ENCODE data around the gene ARRDC2. TPM values are rescaled to one million over a fixed set of nuclear protein-coding genes. Genes with fewer than 3 reads are reported as not detected.
"Not testable (repeated sequence)": the region's sequence is repeated elsewhere in the genome, so short reads cannot be mapped to it uniquely, and the experiment has no call there.

ARRDC2 gene
- total RNA-seq, 1 experiment from 2014 or later: 40.5 TPM

DNA sequence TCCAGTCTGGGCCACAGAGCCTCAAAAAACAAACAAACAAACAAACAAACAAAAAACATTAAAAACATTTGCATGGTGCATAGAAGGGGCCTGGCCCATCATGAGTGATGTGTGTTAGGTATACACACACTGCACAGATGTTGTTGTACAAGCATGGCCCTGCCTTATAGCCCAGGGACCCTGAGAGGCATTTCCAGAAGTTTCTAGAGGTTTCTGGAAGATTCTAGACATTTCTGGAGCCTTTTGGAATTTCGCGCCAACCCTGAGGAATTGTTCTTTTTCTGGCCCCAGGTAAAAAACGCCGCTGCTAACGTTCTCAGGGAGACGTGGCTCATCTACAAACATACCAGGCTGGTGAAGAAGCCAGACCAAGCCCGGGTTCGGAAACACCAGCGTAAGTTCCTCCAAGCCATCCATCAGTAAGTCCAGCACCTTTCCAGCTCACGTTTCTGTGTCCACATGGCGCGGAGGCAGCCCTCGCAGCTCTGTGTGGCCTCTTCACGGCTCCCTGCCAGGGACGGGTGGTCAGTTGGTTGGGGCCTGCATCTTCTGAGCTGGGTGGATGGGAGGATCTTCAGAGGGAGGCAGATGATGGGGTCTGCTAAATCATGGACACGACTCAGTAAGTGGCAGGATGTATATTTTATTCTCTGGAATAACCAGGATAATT, 18.4 kb upstream of the ARRDC2 start:
- no peak for DNase-seq (ENCODE audit: low spot score)

DNA sequence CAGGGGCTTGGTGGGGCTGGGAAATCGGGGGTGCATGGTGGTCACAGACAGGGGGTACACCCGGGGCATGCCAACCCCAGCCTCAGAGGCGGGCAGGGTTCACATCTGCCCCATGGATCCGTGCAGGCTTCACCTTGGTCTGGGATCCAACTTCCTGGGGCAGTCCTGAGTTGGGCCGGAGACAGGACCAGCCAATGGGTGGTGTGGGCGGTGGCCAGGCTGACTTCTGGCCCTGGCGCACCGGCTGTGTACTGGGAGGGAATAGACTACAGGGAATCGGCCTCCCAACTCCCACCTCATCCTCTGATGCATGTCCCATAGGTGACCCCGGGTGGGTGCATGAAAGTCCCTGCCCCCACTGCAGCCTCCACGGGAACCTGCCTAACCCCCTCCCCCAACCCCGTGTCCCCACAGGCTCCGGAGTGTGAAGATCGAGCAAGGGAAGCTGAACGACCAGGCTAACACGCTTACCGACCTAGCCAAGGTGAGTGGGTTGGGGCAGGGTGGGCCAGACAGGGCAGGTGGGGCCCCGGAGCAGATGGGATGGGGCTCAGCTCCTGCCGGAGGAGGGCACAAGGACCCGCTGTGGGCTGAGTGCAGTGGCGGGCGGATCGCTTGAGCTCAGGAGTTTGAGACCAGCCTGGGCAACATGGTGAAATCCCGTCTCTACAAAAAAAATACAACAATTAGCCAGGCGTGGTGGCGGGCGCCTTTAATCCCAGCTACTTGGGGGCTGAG, 14.7 kb upstream of the ARRDC2 start:
- DNase-seq (ENCODE audit: low spot score): no peak

DNA sequence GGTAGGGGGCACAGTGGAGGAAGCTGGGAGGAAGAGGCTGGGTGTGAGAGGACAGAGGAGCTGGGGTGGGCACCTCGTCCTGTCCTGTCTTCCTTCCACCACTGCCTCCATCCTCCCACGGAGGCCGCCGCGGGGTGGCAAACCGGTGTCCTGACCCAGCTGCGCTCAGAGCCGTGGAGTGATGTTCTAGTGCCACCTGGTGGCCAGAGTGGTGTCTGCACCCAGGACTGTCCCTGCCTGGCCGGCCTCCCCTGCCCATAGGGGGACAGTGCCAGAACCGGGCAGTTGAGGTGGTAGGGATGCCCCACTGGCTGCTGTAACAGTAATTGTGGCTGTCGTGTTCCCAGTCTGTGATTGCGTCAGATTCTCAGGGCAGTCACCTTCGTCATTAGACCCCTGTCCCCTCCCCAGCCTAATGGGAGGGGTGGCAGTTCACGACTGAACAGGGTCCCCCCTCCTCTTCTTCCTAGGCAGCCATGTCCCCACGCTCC, 11.1 kb upstream of the ARRDC2 start:
- peak; percentile 80 for DNase-seq (ENCODE audit: low spot score)

DNA sequence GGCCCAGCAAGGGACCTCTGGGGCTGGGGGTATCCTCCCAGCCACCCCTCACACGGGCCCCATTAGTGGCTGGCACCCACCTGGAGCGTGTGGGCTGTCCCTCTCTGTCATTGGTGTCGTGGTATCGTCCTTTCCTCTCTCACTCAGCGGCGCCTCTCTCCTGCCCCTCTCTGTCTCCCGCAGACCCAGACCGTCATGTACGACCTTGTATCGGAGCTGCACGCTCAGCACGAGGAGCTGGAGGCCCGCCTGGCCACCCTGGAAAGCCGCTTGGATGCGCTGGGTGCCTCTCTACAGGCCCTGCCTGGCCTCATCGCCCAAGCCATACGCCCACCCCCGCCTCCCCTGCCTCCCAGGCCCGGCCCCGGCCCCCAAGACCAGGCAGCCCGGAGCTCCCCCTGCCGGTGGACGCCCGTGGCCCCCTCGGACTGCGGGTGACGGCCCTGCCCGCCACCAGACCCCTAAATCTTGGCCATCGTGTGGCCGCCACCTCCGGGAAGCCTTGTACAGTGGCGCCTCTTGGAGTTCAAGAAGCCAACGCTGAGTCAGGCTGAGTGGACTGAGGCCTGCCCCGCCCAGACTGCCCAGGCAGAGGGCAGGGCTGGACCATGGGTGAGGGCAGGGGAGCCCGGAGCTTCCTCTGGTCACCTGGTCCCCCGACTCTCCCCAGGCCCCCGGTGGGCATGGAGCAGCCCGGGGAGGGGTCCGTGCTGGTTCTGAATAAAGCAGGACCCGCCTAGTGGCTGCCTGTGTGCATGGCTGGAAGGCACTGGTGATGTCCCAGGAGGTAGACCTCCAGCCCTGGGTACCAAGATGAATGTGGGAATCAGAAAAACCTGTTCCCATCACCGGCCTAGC, 9.8 kb upstream of the ARRDC2 start:
- DNase-seq (ENCODE audit: low spot score): peak; percentile 34

DNA sequence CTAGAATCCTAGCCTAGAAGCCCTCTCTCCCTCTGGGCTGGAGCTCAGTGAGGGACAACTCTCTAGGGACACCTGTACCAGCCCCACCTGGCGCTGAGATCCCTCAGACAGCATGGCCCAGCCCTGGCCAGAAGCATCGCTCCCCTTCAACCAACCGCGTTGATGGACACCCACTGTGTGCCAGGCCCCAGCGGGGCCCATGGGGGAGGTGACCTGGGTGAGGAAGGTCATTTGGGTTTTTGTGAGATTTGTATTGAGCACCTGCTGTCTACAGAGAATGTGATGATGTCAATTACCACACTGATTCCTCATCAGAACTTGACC, 9.2 kb upstream of the ARRDC2 start:
- no peak for DNase-seq (ENCODE audit: low spot score)

DNA sequence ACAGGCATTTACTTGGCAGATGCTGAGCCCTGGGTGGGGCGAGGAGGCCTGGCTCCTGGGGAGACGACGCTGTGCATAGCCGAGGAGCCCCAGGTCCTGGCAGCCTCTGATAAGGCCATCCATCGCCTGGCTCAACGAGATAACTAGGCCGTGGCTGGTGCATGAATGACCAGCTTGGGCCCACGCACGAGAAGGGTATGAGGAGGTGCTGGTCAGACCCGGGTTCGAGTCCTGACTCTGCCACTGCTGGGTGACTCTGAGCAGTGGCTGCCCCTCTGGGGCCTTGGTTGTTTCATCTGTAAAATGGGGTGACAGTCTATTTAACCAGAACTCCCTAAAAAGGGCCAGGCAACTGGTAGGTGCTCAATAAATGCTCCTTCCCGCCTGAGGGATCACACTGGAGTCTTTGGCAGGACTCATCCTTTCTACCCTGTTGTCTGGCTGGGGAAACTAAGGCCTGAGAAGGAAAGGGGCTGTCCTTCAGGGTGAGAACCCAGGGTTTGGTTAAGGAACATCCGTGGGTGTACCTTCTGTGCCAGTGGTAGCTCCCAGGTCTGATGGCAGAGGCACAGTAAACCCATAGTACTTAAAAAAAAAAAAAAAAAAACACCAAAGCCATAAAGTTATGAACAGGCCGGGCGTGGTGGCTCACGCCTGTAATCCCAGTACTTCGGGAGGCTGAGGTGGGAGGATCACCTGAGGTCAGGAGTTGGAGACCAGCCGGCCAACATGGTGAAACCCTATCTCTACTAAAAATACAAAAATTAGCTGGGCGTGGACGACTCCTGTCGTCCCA, 8.1 kb upstream of the ARRDC2 start:
- no peak for DNase-seq (ENCODE audit: low spot score)

DNA sequence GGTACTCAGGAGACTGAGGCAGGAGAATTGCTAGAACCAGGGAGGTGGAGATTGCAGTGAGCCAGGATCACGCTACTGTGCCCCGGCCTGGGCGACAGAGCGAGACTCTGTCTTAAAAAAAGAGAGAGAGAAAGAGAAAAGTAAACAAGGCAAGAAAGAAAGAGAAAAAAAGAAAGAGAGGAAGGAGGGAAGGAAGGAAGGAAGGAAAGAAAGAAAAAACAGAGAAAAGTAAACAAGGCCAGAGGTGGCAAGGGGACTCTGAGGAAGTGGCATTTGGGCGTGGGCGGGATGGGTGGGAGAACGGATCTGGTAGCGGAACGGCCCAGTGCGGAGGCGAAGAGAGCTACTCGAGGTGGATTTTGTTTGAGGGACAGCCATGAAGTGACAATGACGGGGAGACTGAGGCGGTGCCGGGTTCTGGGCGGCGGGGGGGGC, 7.5 kb upstream of the ARRDC2 start:
- DNase-seq (ENCODE audit: low spot score): no peak

DNA sequence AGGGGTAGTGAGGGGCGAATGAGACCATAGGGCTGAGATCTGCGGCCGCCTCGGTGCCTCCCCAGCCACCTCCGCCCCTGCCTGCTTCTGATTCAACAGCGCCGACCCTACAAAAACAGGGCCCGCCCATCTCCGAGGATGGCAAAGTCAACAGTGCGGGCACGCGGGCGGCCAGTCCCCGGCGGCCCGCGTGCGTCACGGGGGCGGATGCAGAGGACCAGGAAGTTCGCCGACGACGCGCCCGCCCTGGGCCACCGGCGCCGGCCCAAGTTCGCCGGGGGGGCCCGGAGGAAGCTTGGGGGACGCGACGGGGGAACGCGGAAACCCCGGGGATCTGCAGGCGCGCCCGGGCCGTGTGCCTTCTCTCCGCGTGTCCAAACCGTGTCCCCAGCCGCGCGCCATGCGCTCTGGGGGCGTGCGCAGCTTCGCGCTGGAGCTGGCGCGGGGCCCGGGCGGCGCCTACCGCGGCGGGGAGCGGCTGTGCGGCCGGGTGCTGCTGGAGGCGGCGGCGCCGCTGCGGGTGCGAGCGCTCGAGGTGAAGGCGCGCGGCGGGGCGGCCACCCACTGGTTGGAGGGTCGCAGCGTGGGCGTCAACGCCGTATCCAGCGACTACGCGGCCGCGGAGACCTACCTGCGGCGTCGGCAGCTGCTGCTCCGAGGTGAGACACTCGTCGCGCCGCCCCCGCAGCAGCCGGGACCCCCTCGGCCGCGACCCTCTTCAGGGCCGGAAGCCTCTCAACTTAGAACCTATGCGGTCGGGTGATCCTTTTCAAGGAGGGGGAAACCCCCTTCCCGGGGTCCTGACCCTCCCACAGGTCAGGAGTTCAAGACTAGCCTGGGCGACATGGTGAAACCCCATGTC, 6.8 kb upstream of the ARRDC2 start:
- peak; percentile 84 for DNase-seq (ENCODE audit: low spot score)

DNA sequence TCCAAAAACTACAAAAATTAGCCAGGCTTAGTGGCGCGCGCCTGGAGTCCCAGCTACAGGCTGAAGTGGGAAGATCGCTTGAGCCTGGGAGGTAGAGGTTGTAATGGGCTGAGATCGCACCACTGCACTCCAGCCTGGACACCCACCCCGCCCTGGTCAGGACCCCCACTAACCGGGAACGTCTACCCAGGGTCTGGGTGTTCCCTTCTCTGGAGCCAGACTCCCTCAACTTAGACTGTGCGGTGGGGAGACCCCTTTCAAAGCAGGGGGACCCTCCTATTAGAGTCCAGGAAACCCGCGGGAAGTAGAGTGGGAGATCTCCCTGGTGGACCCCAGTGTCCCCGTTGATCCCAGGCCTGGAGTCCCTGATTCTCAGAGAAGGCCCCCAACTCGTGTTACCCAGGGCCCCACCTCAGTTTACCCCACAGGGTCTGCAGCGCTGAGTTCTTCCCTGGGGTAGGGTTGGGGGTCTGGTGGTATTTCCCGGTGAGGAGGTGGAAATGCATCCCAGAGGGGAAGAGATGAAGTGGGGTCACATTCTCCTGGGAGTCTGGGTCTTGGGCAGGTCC, 6.1 kb upstream of the ARRDC2 start:
- peak; percentile 30 for DNase-seq (ENCODE audit: low spot score)

DNA sequence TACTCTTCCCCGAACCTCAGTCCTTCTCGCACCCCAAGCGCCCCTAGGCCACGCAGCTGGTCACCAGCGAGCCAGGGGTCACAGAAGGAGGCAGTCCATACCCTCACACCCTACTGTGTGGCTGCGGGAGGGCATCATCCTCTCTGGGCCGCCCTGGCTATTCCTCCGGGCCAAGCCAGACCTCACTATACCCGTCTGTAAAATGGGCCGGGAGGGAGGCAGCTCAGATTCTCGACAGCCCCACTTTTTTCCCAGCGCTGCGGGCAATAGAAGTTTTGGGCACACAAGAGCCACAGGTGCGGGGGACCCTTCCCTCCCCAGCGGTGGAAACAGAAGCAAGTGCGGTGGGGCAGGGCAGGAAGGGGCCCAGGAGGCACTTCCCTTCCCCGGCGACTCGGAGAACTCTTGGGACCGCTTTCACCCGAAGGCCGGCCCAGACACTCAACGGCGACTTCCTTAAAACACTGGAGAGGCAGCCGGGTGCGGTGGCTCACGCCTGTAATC, 5.6 kb upstream of the ARRDC2 start:
- no peak for DNase-seq (ENCODE audit: low spot score)

DNA sequence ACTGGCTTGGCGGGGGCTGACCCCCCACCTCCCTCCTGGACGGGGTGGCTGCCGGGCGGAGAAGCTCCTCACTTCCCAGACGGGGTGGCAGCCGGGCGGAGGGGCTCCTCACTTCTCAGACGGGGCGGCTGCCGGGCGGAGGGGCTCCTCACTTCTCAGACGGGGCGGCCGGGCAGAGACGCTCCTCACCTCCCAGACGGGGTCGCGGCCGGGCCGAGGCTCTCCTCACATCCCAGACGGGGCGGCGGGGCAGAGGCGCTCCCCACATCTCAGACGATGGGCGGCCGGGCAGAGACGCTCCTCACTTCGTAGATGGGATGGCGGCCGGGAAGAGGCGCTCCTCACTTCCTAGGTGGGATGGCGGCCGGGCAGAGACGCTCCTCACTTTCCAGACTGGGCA, 2.2 kb upstream of the ARRDC2 start:
- not testable (repeated sequence) for DNase-seq (ENCODE audit: low spot score)

DNA sequence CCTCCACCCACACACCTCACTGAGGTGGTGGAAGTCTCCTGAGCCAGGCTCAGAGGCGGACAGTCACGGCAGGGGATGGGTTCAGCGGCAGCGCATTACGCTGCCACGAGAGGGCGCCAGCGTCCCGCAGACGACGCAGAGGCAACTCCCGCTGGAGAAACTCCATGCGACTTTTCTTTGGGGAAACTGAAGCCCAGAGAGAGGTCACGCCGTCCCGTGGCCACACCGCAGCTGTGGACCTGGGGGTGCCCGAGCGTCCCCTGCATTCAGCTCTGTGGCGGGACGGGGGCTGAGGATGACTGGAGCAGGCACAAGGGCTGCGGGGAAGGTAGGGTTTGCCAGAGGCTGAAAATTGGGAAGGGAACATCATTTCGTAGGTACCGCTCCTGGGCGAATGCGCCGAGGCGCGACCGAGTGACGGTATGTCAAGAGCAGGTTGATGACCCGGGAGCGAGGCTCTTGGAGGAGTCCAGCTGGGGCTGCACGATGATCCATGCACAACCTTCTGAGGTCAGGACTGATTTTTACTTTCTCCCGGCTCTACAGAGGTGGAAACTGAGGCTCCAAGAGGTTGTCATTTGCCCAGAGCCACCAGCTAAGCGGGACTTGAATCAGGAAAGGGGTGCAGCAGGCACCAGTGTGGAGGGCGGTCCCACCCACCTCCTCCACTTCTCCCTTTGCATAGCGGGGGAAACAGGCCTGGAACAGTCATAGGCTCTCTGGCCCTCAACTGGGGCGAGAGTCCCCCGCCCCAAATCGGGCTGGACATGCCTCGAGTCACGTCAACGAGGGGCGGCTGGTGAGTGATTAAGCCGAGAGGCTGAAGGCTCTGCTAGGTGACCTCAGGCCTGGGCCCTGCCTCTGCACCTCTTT, 690 bp upstream of the ARRDC2 start:
- peak; percentile 78 for DNase-seq (ENCODE audit: low spot score)

DNA sequence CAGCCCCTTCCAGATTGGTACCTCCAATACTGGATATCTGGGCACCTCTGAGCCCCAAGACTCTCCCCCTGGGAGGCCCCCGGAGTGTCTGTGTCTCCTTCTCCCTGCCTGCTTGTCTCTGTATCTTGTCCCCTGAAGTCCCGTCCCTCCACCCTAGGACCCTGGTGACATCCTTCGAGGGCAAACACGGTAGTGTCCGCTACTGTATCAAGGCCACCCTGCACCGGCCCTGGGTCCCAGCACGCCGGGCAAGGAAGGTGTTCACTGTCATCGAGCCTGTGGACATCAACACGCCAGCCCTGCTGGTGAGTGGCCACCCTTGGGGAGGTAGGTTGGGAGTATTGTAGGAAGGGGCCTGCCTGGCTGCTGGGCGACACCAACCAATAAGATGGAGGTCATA, 844 bp downstream of the ARRDC2 start:
- DNase-seq (ENCODE audit: low spot score): no peak

DNA sequence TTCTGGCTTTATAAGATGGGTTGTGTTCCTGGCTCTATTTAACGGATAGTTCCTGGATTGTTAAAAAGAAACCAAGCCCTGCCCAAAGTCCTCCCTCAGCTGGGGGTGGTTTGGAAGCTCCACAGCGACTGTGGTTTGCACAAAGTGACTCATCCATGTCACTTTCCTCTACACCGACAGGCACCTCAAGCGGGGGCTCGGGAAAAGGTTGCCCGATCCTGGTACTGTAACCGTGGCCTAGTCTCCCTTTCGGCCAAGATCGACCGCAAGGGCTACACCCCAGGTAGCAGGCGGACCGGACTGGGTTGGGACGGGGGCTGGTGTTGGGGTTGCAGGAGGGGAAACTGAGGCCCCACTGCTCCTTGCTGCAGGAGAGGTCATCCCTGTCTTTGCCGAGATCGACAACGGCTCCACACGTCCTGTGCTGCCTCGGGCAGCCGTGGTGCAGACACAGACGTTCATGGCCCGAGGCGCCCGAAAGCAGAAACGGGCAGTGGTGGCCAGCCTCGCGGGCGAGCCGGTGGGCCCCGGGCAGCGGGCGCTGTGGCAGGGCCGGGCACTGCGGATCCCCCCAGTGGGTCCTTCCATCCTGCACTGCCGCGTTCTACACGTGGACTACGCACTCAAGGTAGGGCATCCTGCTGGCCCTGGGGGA, 1.6 kb downstream of the ARRDC2 start:
- no peak for DNase-seq (ENCODE audit: low spot score)

DNA sequence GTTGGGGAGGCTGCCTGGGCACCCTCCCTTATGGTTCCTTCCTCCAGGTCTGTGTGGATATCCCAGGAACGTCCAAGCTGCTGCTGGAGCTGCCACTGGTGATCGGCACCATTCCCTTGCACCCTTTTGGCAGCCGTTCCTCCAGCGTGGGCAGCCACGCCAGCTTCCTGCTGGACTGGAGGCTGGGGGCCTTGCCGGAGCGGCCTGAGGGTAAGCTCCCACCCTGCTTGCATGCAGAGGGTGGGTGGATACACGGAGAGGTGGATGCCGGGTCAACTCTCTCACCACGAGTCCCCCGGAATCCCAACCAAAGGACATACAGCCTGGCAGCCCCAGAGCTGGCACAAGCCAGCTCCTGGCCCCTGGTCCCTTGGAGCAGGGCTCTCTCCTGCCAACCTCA, 2.2 kb downstream of the ARRDC2 start:
- DNase-seq (ENCODE audit: low spot score): no peak

DNA sequence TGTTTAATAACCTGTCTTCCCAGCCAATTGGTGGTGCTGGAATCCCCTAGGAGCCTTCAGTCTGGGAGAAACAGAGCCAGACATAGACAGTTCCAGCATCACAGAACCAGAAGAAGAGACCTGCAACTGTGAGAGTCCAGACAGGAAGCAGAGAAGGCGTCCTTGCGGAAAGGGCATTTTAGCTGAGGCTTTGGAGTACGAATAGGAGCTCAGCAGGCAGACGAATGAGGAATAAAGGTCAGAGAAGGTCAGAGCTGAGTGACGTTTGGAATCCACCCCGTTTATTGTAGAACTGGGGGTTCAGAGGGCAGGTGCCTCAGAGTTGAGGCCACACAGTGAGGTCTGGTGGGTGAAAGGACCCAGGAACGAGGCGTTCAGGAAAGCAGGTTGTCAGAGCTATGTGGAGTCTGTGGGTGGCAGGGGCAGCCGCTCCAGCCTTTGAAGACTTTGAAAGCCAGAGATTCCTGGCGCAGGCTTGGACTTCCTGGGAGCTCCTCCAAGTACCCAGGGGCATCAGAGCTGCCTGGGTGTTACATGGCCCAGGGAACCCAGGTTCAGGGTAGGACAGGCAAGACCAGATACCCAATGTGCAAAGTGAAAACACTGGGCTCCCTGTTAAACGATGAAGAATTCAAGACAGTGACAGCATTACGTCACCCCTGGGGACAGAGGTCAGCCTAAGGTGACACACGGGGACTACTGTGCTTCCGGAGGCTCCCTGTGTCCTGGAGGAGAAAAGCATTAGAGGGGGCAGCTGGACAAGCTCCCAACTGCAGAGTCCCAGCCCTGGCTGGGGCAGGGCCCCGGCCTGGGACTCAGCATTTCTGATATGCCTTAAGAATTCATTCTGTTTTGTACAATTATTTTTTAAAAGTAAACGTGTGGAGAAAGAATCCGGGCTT, 5.5 kb downstream of the ARRDC2 start:
- no peak for DNase-seq (ENCODE audit: low spot score)

DNA sequence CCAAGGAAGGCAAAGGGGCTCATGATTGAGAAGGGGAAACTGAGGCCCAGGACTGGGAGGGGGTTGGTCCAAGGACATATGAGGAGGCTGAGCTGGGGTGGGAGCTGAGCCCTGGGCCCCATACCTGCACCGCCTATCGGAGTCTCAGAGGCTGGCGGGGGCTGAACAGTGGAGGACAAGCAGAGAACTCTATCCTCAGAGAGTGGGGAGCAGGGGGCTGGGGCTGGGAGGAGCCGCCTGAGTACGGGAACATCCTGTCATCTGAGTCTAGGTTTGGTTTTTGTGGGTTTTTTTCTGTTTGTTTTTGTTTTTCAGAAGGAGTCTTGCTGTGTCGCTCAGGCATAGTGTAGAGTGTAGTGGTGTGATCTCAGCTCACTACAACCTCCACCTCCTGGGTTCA, 6.2 kb downstream of the ARRDC2 start:
- DNase-seq (ENCODE audit: low spot score): no peak

All from HT-29 (cell line).